GM23338 (cell line): ENCODE measurements around the gene AKAP7. TPM values are rescaled to one million over a fixed set of nuclear protein-coding genes. Genes with fewer than 3 reads are reported as not detected.

ENCODE experiments used
- ATAC-seq: fragments of 200-7000 bp; cut with Tn5 transposase; 3 replicates; pipeline ENCODE4 v1.9.1; 2020
- DNase-seq: peaks from one replicate; pipeline ENCODE4 v3.0.0-alpha.2; 2015; ENCODE audit warnings: low spot score
- H2AFZ ChIP-seq: fragments of 200-600 bp; sonication (generic); 2 replicates; pipeline ENCODE4 v1.8.0; 2016; ENCODE audit warnings: antibody characterized with exemption, mild to moderate bottlenecking, moderate library complexity
- H3F3A ChIP-seq: fragments of 200-600 bp; sonication (generic); replicated peaks from 2 replicates; pipeline ENCODE4 v1.8.0; 2017; ENCODE audit warnings: antibody characterized with exemption, mixed run types, low read depth
- H3K27ac ChIP-seq: fragments of 200-600 bp; sonication (generic); 2 replicates; pipeline ENCODE4 v1.6.1; 2016; ENCODE audit warnings: low read depth
- H3K27me3 ChIP-seq: fragments of 200-600 bp; sonication (generic); 2 replicates; pipeline ENCODE4 v1.8.0; 2016; ENCODE audit warnings: mild to moderate bottlenecking, mixed run types, moderate library complexity; ENCODE audit not compliant: insufficient read depth
- H3K36me3 ChIP-seq: fragments of 200-600 bp; sonication (generic); 2 replicates; pipeline ENCODE4 v1.8.0; 2016; ENCODE audit warnings: mild to moderate bottlenecking; ENCODE audit not compliant: insufficient read depth
- H3K4me1 ChIP-seq: fragments of 200-600 bp; sonication (generic); 2 replicates; pipeline ENCODE4 v1.8.0; 2016; ENCODE audit warnings: mild to moderate bottlenecking, moderate library complexity; ENCODE audit not compliant: insufficient read depth
- H3K4me2 ChIP-seq: fragments of 200-600 bp; sonication (generic); 2 replicates; pipeline ENCODE4 v1.7.1; 2017; ENCODE audit warnings: mixed run types
- H3K4me3 ChIP-seq: fragments of 200-600 bp; sonication (generic); 2 replicates; pipeline ENCODE4 v1.6.1; 2016; ENCODE audit warnings: mixed run types
- H3K79me2 ChIP-seq: fragments of 200-600 bp; sonication (generic); replicated peaks from 2 replicates; pipeline ENCODE4 v1.8.0; 2017; ENCODE audit warnings: mild to moderate bottlenecking; ENCODE audit not compliant: insufficient read depth
- H3K9me2 ChIP-seq: fragments of 200-600 bp; sonication (generic); 2 replicates; pipeline ENCODE4 v1.8.0; 2017; ENCODE audit not compliant: insufficient read depth
- H4K20me1 ChIP-seq: fragments of 200-600 bp; sonication (generic); replicated peaks from 2 replicates; pipeline ENCODE4 v1.8.0; 2017; ENCODE audit warnings: mild to moderate bottlenecking; ENCODE audit not compliant: insufficient read depth
- H3K27ac Mint-ChIP-seq: 2 replicates; pipeline ENCODE4 v1.8.0; 2020; ENCODE audit warnings: inconsistent platforms, mild to moderate bottlenecking, moderate library complexity, mixed read lengths
- H3K27me3 Mint-ChIP-seq: 3 replicates; pipeline ENCODE4 v1.8.0; 2022; ENCODE audit warnings: low read depth, mild to moderate bottlenecking, moderate library complexity, mixed read lengths, inconsistent platforms; ENCODE audit not compliant: insufficient read depth, poor library complexity
- H3K36me3 Mint-ChIP-seq: 3 replicates; pipeline ENCODE4 v1.8.0; 2021; ENCODE audit warnings: low read depth, mild to moderate bottlenecking, inconsistent platforms, moderate library complexity, mixed read lengths
- H3K4me1 Mint-ChIP-seq: 3 replicates; pipeline ENCODE4 v1.8.0; 2020; ENCODE audit warnings: mild to moderate bottlenecking, inconsistent platforms, mixed read lengths
- H3K4me3 Mint-ChIP-seq: 3 replicates; pipeline ENCODE4 v1.8.0; 2021; ENCODE audit warnings: moderate library complexity, mild to moderate bottlenecking, inconsistent platforms, mixed read lengths
- H3K9me3 Mint-ChIP-seq: 3 replicates; pipeline ENCODE4 v1.8.0; 2020; ENCODE audit warnings: moderate library complexity, mild to moderate bottlenecking, inconsistent platforms, mixed read lengths
- CTCF ChIP-seq, 2 experiments: fragments of 200-600 bp in 1 of 2; sonication (generic) in 1 of 2; conservative IDR thresholded peaks; 2 replicates each; pipeline versions ENCODE4 v1.5.1 to v1.6.1; 2016 to 2017; ENCODE audit warnings: antibody characterized with exemption in 2 of 2, low read depth in 2 of 2, mild to moderate bottlenecking in 2 of 2, moderate library complexity in 1 of 2
- NANOG ChIP-seq: IDR thresholded peaks from 2 replicates; pipeline ENCODE4 v1.6.1; 2016; ENCODE audit warnings: antibody characterized with exemption, borderline replicate concordance
- ZNF462 ChIP-seq: fragments of 250-450 bp; sonication (Bioruptor Pico); IDR thresholded peaks from 2 replicates; pipeline ENCODE4 v1.5.0; 2020; ENCODE audit warnings: mild to moderate bottlenecking, moderate library complexity
- polyA plus RNA-seq: library from polyadenylated mRNA; unstranded; fragments of >200 nt; fragmentation: Nextera tagmentation; extraction: Ambion mirVana; gene quantifications from 2 replicates; pipeline ENCODE4 v1.2.1, GENCODE V29; 2016
- total RNA-seq: library from RNA; depleted of rRNA; stranded (reverse); fragments of >200 nt; shearing (Covaris generic); gene quantifications from 2 replicates; pipeline ENCODE4 v1.2.3, GENCODE V29; 2014

AKAP7 gene
- total and polyA plus RNA-seq, 2 experiments from 2014 or later, result 12.2 to 20.0 TPM

GRCh38 chr6:131116321-131116720, 18.9 kb upstream of the AKAP7 start (continued):
- TF ChIP-seq ZNF462 (CRISPR knock-in tag), result no peak

- no peak for ATAC-seq
- no peaks in the 10 kb centered on the region for H4K20me1 ChIP-seq
- H3K9me3 Mint-ChIP-seq, result peaks cover 9% of the 10 kb centered on the region
Measured at GRCh38 chr6:131116755-131117360, 18.4 kb upstream of the AKAP7 start.

More at GRCh38 chr6:131116755-131117360, 18.4 kb upstream of the AKAP7 start:
- Mint-ChIP-seq H3K4me3 (no peak overlapping the region), H3K27ac (no peak overlapping the region), H3K27me3 (peaks cover 3% of the 10 kb centered on the region), H3K36me3 (peaks cover 6% of the 10 kb centered on the region; the same call in 1 of the 3 replicates), H3K4me1 (peaks cover under 1% of the 10 kb centered on the region; the same call in 2 of the 3 replicates)
- Histone ChIP-seq H3K27ac (no peak overlapping the region), H3K27me3 (no peaks in the 10 kb centered on the region), H3F3A (no peaks in the 10 kb centered on the region), H3K4me2 (no peak overlapping the region), H3K79me2 (no peaks in the 10 kb centered on the region), H3K9me2 (no peaks in the 10 kb centered on the region), H3K36me3 (no peaks in the 10 kb centered on the region), H3K4me1 (0 out of 2 replicates have a peak, but pooled peaks cover under 1% of the 10 kb centered on the region), H2AFZ (no peak overlapping the region), H3K4me3 (no peak overlapping the region)
- DNase-seq, result peak; percentile 78
- TF ChIP-seq NANOG (no peak), CTCF (conservative IDR thresholded peaks at IDR 0.05; ENCODE audit: low read depth in 2 of 2) (peak; percentile 70 to 80)
